HG02885 (cell line): ENCODE measurements around the gene SNTN.
"Not testable (repeated sequence)": the region's sequence is repeated elsewhere in the genome, so short reads cannot be mapped to it uniquely, and the experiment has no call there.

ENCODE experiments used
- ATAC-seq: cut with Tn5 transposase; IDR thresholded peaks from one replicate; pipeline ENCODE4 v1.9.1; 2021; ENCODE audit warnings: mild to moderate bottlenecking; ENCODE audit not compliant: unreplicated experiment, poor library complexity

Gene SNTN

DNA sequence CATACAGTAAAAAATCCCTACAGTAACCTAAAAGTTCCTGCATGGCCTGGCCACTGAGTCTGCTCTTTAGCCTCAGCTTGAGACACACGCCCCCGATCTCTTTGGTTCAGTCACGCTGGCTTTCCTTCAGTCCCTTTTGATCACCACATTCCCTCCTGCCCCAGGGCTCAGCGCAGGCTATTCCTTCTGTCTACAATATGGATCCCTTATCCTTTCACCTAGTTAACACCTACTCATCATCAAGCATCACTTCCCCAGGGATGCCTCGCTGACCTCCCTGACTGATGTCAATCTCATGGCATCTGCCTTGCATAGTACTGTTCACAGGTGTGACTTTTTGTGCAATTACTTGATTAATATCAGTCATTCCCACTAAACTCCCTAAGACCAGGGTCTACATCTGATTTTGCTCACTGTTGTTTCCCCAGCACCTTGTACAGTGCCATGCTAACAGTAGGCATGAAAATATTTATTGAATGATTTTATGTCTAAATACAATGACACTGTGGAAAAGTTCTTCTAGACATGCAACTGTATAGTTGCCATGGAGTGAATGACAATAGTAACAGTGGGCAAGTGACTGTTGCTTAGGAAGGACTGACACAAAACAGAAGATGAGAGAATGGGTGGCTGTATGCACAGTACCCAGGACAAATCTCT is at the start of gene SNTN:
Gene SNTN (plus strand): TSS at position 610 of the 660 bp plus-strand sequence. CDS start 13 bp downstream, at position 623.
- no peak for ATAC-seq

DNA sequence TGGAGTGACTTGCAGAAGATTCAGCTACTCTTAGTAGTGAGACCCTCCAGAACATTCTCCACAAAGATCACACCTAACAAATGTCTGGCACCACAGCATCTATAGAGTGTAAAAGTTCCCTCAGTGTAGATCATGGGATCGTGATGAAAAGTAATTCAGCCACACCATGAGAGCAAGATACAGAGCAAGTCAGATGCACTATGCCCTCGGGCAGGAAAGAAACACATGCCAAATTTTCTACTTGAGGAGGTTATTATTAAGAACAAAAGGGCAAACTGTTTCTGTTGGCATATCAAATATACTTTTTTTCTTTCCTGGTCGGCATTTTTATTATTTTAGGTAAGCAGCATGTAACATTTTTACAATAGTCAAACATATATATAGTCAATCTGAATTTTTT is 44.8 kb upstream of the SNTN start:
- ATAC-seq, result no peak

DNA sequence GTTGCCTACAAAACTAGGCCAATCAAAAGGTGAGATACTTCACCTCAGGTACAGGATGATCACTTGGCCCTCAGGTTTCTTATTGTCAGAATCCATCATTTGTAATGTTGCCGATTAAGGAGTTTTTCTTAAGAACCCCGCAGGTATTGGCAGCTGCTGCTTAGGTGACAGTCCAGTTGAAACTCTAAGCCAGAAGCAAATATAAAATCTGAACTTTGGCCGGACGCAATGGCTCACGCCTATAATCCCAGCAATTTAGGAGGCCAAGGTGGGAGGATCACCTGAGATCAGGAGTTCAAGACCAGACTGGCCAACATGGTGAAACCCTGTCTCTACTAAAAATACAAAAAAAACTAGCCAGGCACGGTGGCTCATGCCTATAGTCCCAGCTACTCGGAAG is 43.1 kb upstream of the SNTN start:
- no peak for ATAC-seq

DNA sequence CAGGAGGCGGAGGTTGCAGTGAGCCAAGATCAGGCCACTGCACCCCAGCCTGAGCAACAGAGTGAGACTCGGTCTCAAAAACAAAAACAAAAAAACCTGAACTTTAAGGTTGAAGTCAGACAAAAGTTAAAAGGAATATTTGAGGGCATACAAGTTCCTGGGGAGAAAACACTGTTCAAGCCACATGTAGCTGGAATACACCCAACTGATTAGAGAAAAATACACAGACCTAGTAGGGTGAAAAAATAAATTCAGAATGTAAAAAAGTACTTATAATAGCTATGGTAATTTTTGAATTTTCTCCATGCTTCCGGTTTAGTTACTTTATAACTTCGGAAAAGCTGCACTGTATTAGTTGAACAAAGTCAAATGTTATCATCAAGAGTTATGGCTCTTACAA is 42.6 kb upstream of the SNTN start:
- ATAC-seq, result no peak

DNA sequence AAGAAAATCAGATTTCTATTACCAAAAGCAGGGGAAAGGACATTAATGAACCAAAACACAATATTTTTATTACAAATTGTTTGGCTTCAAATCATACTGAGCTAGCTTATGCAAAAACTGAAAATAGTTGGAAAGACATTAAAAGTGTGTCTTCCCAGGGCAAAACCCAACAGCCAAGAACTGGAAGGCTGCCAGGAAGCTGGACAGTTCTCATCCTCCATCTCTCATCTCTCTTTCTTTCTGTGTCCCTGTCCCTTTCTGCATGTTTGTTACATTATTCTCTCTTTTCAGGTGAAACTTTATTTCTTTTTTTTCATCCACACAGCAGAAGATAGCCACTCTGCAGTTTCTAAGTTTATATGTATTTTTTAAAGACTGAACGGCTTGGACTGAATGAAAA is 41.1 kb upstream of the SNTN start:
- ATAC-seq, result no peak

DNA sequence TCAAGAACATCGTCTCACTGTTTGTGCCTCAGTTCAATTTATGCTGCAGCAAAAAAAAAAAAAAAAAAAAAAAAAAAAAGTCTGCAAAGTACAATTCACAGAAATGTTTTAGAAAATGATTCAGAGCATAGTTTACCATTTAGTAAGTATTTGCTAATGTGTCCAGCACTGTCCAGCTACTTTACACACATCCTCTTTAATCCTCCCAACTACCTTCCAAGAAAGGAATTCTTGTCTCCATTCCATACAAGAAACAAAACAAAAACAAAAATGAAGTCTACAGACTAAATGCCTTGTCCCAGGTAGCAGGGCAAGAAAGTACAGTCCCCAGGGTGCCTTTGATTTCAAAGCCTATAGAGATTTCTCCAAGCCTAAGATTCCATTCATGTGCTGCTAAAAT is 38.9 kb upstream of the SNTN start:
- ATAC-seq, result no peak

DNA sequence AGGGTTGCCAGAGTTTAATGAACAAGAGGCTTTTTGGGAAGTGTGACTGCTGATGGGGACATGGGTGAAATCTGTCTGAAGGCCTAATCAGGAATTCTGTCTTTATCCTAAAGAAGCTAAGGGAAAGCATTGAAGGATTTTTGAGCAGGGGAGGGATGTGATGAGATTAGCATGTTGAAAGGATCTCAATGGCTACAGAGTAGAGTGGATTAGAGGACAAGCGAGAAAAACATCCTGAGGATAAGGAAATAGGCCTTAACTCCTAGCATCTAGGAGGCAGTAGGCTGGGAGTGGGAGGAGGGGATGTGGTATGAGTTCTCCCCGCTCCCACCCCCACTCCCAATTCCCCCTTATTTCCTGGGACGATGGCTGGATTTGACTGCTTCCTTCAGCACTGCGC is 35.1 kb upstream of the SNTN start:
- ATAC-seq, result no peak

DNA sequence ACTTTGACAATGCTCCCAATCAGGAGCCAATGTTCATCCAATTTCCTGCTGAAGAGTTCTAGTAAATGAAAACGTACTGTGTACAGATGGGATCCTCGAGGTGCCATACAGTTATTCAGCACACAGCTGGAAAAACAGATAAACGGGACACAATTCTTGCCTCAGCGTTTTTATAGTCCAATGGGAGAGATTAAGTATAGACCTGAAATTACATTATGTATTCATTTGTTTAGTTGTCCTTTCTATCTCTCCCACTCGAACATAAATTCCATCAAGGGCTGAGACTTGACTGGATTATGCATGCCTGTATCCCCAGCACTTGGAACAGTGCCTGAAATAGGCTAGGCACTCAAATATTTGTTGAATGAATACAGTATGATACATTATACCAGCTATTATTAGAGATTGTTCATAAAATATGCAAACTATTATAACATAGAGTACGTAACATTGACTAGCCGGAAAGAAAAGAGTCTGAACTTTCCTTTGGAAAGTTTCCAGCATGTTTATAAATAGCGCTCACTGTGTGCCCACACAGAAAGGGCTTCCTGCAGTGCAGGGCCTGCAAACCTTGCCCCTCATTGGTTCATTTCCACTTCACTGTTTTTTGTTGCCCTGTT is 27.4 kb upstream of the SNTN start:
- no peak for ATAC-seq

DNA sequence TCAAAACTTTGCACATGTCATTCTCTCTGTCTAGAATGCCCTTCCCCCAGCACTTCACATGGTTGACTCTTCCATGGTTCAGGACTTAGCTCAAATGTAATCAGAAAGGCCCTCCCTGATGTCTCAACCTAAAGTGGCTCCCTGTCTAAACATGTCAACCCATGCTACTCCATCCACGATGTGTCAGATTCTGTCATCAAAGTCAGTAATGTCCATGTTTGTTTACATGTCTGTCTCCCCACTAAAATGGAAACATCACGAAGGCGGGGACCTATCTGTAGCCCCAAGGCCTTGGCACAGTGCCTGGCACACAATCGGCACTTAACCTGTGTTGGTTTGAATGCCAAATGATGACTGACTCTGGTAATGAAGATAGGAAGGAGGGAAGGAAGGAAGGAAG is 20.8 kb upstream of the SNTN start:
- no peak for ATAC-seq

DNA sequence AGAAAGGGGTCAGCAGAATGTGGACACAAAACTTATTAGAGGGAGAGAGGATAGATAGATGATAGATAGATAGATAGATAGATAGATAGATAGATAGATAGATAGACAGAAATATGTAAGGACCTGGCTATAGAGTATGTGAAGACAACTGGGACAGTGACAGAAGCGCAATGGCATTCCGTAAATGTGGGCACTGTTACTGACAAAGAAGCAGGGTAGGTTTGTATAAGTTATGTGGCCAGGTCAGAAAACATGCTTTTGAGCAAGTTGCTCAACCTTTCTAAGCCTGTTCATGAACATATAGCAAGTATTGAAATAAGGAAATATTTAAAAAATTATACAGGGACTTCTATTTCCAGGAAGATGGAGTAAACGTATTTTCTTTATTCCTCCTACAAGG is 17.3 kb upstream of the SNTN start:
- ATAC-seq, result no peak

DNA sequence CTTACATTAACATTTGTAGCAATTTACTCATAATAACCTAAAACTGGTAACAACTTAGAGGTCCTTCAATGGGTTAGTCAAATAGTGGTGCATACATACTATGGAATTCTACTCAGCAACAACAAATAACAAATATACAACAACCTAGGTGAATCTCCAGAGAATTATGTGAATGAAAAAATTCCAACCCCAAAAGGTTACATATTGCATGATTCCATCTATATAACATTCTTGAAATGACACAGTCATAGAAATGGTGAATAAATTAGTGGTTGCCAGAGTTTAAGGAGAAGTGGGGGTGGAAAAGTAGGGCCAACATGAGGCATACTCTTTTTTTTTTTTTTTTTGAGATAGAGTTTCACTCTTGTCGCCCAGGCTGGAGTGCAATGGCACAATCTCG is 12.7 kb upstream of the SNTN start:
- ATAC-seq, result no peak

DNA sequence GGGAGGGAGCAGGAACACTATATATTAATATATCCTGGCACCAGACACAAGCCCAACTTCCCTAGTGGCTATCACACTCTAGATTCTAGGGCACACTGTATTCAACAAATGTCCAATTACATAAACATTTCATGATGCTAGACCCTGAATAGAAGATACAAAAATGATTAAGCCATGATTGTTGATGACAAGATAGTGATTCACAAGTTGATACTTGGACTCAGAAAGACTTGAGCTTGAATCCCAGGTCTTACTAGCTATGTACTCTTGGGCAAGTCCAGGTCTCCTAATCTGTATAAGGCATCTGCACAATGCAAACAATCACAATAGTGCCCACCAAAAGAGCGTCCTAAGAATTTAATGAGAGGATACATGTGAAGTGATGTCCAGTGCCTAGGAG is 10.0 kb upstream of the SNTN start:
- no peak for ATAC-seq

DNA sequence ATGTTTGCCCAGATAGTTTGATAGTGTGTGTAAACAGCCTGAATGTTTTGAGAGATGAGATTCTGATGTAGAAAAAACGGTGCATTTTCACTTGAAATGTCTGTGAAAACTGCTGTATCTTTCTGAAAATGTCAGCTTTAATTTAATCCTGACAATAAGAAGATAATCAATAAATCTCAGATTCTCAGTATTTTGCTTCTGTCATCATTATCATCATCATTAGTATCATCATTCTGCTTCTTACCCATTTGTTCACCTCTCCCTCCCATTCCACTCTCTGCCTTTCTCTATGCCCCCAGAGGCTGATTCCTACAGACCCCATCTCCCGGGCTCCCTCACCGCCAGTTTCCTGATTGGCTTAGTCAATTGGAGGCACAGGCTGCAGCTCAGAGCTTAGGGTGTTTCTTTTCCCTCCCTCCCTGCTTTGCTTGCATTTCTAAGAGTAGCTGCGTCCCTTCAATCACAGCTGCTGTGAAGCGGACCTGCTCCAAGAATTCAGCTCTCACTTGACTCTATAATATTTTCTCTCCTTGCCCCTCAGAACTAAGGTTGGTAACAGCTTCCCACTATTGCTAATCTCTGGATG is 8.2 kb upstream of the SNTN start:
- ATAC-seq, result no peak

DNA sequence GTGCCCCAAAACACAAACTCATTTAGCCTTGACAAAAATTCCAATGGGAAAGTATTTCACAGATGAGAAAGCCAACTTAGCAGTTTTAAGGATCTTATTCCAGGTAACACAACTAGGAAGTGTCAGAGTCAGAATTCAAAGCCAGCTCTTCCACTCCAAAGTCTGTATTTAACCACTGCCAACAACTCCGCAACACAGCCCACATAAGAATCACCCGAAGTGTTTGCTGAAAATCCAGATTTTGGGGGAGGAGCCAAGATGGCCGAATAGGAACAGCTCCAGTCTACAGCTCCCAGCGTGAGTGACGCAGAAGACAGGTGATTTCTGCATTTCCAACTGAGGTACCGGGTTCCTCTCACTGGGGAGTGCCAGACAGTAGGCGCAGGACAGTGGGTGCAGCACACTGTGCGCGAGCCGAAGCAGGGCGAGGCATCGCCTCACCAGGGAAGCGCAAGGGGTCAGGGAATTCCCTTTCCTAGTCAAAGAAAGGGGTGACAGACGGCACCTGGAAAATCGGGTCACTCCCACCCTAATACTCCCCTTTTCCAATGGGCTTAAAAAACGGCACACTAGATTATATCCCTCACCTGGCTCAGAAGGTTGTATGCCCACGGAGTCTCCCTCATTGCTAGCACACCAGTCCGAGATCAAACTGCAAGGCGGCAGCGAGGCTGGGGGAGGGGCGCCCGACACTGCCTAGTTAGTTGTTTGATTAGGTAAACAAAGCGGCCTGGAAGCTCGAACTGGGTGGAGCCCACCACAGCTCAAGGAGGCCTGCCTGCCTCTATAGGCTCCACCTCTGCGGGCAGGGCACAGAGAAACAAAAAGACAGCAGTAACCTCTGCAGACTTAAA is 7.3 kb upstream of the SNTN start:
- not testable (repeated sequence) for ATAC-seq

DNA sequence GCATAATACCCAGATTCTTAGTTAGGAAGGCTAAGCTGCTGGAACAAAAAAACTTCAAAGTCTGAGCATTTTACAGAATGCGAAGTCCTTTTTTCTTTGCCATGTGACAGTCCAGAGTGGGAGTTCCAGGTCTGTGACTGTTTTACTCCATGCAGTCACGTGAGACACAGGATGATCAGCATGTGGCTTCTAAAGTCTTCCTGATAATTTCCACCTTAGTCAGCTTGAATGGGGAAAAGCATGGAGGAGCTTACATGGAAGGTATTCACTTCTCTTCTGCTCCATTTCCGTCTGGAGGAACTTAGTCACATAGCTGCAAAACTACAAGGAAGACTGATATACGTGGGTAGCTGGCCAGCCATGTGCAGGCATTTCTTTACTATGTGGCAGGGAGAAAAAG is 1.7 kb downstream of the SNTN start:
- ATAC-seq, result no peak

DNA sequence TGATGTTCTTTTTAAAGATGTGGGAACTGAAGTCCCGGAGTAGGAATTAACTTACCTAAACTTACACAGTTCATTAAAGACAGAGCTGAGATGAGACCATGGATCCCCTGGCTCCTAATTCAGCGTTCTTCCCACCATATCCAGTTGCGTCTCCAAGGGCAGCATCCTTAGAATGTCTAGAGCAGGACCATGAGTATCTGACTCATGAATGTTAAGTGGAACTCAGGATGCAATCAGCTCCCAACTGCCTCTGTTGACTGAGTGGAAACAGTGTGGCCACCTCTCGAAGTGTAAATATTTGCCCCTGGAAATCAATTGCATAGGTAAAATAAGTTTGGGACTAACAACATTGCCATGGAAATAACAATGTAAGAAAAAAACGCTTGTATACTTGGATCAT is 2.5 kb downstream of the SNTN start:
- no peak for ATAC-seq

DNA sequence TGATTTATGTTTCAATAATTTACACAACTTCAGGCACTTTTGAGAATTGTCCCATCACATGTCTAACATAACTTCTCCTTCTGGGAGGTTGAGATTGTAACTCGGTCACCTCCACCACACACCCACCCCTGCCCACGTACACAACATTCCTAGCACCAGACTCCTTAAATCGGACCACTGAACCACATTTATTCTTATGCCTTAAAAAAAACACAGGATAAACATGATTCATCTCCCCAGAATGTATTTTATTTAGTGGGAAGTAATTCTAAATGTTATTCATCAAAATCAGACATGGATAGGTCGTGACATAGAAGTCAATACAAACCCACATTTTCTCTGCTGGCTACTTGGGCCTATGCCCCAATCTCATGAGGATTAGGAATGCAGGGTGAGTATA is 3.0 kb downstream of the SNTN start:
- ATAC-seq, result no peak

DNA sequence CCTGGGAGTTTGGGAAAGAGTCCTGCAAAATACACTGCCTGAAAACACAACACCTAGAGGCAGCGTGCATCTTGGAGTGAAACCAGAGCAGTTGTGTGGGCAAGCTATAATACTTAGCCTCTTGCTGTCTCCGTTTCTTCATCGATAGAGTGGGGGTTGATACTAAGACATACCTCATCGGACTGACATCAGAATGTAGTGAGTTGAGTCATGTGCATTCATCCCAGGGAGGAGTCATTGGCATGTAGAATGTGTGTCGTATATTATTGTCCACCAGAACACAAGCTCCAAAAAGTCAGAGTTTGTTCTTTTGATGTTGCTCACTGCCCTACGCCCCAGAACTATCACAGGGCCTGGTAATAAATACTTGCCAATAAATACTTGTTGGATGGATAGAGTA is 4.3 kb downstream of the SNTN start:
- ATAC-seq, result no peak

DNA sequence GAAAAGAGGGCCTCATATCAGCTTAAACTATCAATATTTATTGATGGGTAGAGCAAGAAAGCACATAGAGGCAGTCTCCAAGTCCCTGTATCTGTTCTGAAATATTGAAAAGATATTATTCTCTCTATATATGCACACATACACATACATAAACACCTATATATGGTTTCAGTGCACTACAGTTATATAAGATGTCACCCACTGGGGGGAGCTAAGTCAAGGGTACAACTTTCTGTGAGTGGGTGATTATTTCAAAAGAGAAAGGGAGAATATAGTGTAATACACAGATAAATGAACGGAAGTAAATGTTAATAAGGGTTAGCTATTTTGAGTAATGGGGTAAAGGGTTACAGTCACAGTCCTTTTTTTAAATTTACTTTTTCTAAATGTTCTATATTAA is 8.8 kb downstream of the SNTN start:
- no peak for ATAC-seq

DNA sequence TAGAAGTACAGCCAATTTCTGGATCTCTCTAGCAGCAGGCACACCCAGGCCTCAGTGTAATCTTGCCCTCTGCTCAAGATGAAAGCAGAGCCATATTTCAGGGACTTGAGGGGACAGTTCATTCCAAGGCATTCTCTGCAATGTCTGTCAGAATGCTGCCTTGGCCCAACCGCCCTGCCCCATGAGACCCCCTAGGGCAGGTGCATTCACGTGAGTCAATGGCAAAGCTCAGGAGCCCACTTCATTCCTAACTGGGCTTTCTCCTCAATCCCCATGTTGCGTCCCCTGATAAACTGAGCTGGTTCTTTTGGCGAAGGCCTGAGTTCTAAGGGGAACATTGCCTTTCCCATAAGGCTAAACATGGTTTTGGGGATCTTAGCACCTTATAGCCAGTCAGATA is 9.5 kb downstream of the SNTN start:
- no peak for ATAC-seq

DNA sequence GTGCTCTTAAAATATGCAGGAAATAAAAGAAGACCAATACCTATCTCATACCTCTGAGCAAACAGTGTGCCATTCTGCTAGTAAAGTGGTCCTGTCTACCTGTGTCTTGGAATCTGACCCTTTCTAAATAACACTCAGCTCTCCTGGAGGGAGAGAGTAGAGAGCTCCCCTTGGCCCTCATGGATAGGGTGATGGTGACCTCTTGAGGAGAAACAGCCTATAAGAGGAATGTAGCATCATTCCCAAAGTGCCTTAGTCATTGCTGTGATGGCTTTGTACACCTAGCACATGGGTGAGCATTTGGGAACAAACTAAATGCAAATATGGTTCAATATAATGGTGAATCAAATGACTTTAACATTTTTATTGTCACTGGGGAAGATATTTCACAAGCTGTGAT is 10.0 kb downstream of the SNTN start:
- no peak for ATAC-seq
